MM.1S (cell line): Measurements from ENCODE around the gene APOBEC3G.

Experiments
- CTCF ChIP-seq: fragments of 300-600 bp; sonication (generic); IDR thresholded peaks from 2 replicates; pipeline ENCODE4 v1.5.1; 2016; ENCODE audit warnings: antibody characterized with exemption, low read length, mixed read lengths
- EZH2 ChIP-seq: fragments of 300-600 bp; sonication (generic); optimal IDR thresholded peaks from 2 replicates; pipeline ENCODE3; 2017; ENCODE audit warnings: low read depth, mild to moderate bottlenecking, antibody characterized with exemption, low read length, mixed read lengths
- EZH2phosphoT487 ChIP-seq: fragments of 300-600 bp; sonication (generic); IDR thresholded peaks from 2 replicates; pipeline ENCODE4 v1.6.1; 2018; ENCODE audit warnings: antibody characterized with exemption, low read length

- TF ChIP-seq CTCF (no peak), EZH2 (no peak), EZH2phosphoT487 (no peak)
These were observed 38.5 kb downstream of the APOBEC3G start for GRCh38 chr22:39115570-39115969.
